ENCODE measurements around the gene CS.

- TF ChIP-seq, protein P1, sequence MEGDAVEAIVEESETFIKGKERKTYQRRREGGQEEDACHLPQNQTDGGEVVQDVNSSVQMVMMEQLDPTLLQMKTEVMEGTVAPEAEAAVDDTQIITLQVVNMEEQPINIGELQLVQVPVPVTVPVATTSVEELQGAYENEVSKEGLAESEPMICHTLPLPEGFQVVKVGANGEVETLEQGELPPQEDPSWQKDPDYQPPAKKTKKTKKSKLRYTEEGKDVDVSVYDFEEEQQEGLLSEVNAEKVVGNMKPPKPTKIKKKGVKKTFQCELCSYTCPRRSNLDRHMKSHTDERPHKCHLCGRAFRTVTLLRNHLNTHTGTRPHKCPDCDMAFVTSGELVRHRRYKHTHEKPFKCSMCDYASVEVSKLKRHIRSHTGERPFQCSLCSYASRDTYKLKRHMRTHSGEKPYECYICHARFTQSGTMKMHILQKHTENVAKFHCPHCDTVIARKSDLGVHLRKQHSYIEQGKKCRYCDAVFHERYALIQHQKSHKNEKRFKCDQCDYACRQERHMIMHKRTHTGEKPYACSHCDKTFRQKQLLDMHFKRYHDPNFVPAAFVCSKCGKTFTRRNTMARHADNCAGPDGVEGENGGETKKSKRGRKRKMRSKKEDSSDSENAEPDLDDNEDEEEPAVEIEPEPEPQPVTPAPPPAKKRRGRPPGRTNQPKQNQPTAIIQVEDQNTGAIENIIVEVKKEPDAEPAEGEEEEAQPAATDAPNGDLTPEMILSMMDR (IDR thresholded peaks at IDR 0.05; ENCODE audit: low read depth, low read length), result no peak
- no peak for TF ChIP-seq POLR2A (IDR thresholded peaks at IDR 0.05; ENCODE audit: extremely low read depth, insufficient read length)
Measured at GRCh38 chr12:56248711-56249110, 51.4 kb downstream of the CS start.

Measured in NB4 (cell line).